Caco-2 (cell line): Measurements from ENCODE around the gene RAPGEF3. TPM values are rescaled to one million over a fixed set of nuclear protein-coding genes. Genes with fewer than 3 reads are reported as not detected.
A peak's percentile ranks its signal among the peaks of the same experiment; 100 is the strongest.

Source experiments
- BruUV-seq: library from RNA; stranded (reverse); fragments of 400-500 nt; replicated peaks from 2 replicates; lab custom pipeline; 2021; lab: Mats Ljungman, UMichigan
- CTCF ChIA-PET: fragments of 300-600 bp; sonication (Branson Sonifier 250); formaldehyde crosslinking; loops from one replicate; lab custom pipeline; 2022; ENCODE audit warnings: antibody characterized with exemption; lab: Charles Lee
- POLR2A ChIA-PET: fragments of 300-600 bp; sonication (Branson Sonifier 250); formaldehyde crosslinking; loops from one replicate; lab custom pipeline; 2022; ENCODE audit warnings: antibody characterized with exemption; lab: Charles Lee
- DNase-seq, 2 experiments: peaks; one replicate each; pipeline versions ENCODE4 v3.0.0 to v3.0.0-alpha.2; 2020 to 2022
- H3K27me3 ChIP-seq: replicated peaks from 2 replicates; pipeline ENCODE4 v1.6.0; 2011; ENCODE audit warnings: low read length; ENCODE audit not compliant: control insufficient read depth, insufficient read depth
- H3K36me3 ChIP-seq: 2 replicates; pipeline ENCODE4 v1.5.1; 2011; ENCODE audit warnings: low read length; ENCODE audit not compliant: control insufficient read depth, insufficient read depth
- H3K4me1 ChIP-seq: fragments of 250-450 bp; sonication (Bioruptor Pico); 2 replicates; pipeline ENCODE4 v1.5.1; 2020; ENCODE audit warnings: mild to moderate bottlenecking
- H3K4me3 ChIP-seq: 2 replicates; pipeline ENCODE4 v1.5.1; 2011; ENCODE audit warnings: low read depth, mild to moderate bottlenecking, control low read depth, low read length
- H3K9me3 ChIP-seq: fragments of 250-450 bp; sonication (Bioruptor Pico); 2 replicates; pipeline ENCODE4 v1.5.1; 2020; ENCODE audit warnings: mild to moderate bottlenecking, moderate library complexity
- H3K27ac Mint-ChIP-seq: one replicate; pipeline ENCODE4 v1.8.0; 2022; ENCODE audit warnings: mixed read lengths; ENCODE audit not compliant: unreplicated experiment
- H3K27me3 Mint-ChIP-seq: one replicate; pipeline ENCODE4 v1.8.0; 2022; ENCODE audit warnings: mixed read lengths; ENCODE audit not compliant: insufficient read depth, unreplicated experiment
- H3K36me3 Mint-ChIP-seq: one replicate; pipeline ENCODE4 v1.8.0; 2022; ENCODE audit warnings: mild to moderate bottlenecking, mixed read lengths; ENCODE audit not compliant: insufficient read depth, unreplicated experiment
- H3K4me1 Mint-ChIP-seq: one replicate; pipeline ENCODE4 v1.8.0; 2022; ENCODE audit warnings: low read depth, mixed read lengths; ENCODE audit not compliant: unreplicated experiment
- H3K4me3 Mint-ChIP-seq: one replicate; pipeline ENCODE4 v1.8.0; 2022; ENCODE audit warnings: mild to moderate bottlenecking, moderate library complexity, mixed read lengths; ENCODE audit not compliant: unreplicated experiment
- H3K9me3 Mint-ChIP-seq: one replicate; pipeline ENCODE4 v1.8.0; 2022; ENCODE audit warnings: mixed read lengths; ENCODE audit not compliant: unreplicated experiment
- CTCF ChIP-seq, 2 experiments: fragments of 200-600 bp in 1 of 2; IDR thresholded peaks; 1 replicate in 1 of 2; 2 replicates in 1 of 2; pipeline versions ENCODE4 v1.5.1 to v1.8.0; 2011 to 2022; ENCODE audit warnings: antibody characterized with exemption in 1 of 2, control low read depth in 1 of 2, inconsistent platforms in 1 of 2, low read depth in 1 of 2, low read length in 1 of 2, mild to moderate bottlenecking in 1 of 2, moderate library complexity in 1 of 2; ENCODE audit not compliant: insufficient read depth in 1 of 2, severe bottlenecking in 1 of 2, unreplicated experiment in 1 of 2
- intact Hi-C: fragments of 100-400 bp; cut with micrococcal nuclease; formaldehyde crosslinking; loops from one replicate; pipeline ENCODE4 v1.10.0; 2022; ENCODE audit not compliant: unreplicated experiment
- total RNA-seq: library from RNA; stranded (reverse); gene quantifications from 2 replicates; pipeline ENCODE4 v1.2.3, GENCODE V29; 2022

RAPGEF3 gene
- total RNA-seq, 1 experiment from 2014 or later = 1.2 TPM

- Mint-ChIP-seq H3K36me3 (no peaks in the 10 kb centered on the region), H3K4me3 (peak overlapping the region; percentile 80), H3K4me1 (peaks cover 14% of the 10 kb centered on the region), H3K9me3 (no peaks in the 10 kb centered on the region), H3K27ac (no peak overlapping the region), H3K27me3 (no peaks in the 10 kb centered on the region)
- intact Hi-C loops = loop anchor here (2.0 kb wide), 1 partner anchor 14 kb away; the partner anchor contains the start of gene SLC48A1
- Histone ChIP-seq H3K36me3 (no peaks in the 10 kb centered on the region), H3K4me3 (peak overlapping the region; percentile 52), H3K27me3 (no peaks in the 10 kb centered on the region), H3K9me3 (no peaks in the 10 kb centered on the region), H3K4me1 (peaks cover 24% of the 10 kb centered on the region)
- ChIA-PET CTCF (interaction anchor here (0.6 to 3.9 kb wide), 11 partner anchors 9 to 107 kb away, joined by 3 to 55 read pairs (median 5); partner anchors contain the start of gene SLC48A1), POLR2A (interaction anchor here (0.8 kb wide), 1 partner anchor 10 kb away, joined by 3 read pairs; no protein-coding TSS in a partner anchor)
- no peak for TF ChIP-seq CTCF (IDR thresholded peaks at IDR 0.05; ENCODE audit: insufficient read depth in 1 of 2, low read depth in 1 of 2, low read length in 1 of 2, severe bottlenecking in 1 of 2, unreplicated experiment in 1 of 2)
- BruUV-seq = no TSS peak
- DNase-seq = no peak
Observed at GRCh38 chr12:47758584-47758833, 171 bp downstream of the RAPGEF3 start.

GRCh38 chr12:47757840-47758583 is 668 bp downstream of the RAPGEF3 start:
- Histone ChIP-seq H3K4me1 (peaks cover 27% of the 10 kb centered on the region), H3K27me3 (no peaks in the 10 kb centered on the region), H3K4me3 (no peak overlapping the region), H3K36me3 (no peaks in the 10 kb centered on the region), H3K9me3 (no peaks in the 10 kb centered on the region)
- Mint-ChIP-seq H3K27ac (no peak overlapping the region), H3K4me1 (peaks cover 19% of the 10 kb centered on the region), H3K36me3 (no peaks in the 10 kb centered on the region), H3K4me3 (peak overlapping the region; percentile 80), H3K27me3 (no peaks in the 10 kb centered on the region), H3K9me3 (no peaks in the 10 kb centered on the region)
- CTCF ChIA-PET = interaction anchor here (0.5 to 3.9 kb wide), 11 partner anchors 10 to 1199 kb away, joined by 3 to 55 read pairs (median 5); partner anchors contain the start of gene TMEM106C
- intact Hi-C loops = loop anchor here (2.0 kb wide), 1 partner anchor 15 kb away; the partner anchor contains the start of gene SLC48A1
- DNase-seq = no peak
- no TSS peak for BruUV-seq
- POLR2A ChIA-PET = interaction anchor here (0.8 to 1.2 kb wide), 2 partner anchors 10 to 14 kb away, joined by 3 read pairs; no protein-coding TSS in a partner anchor
- no peak for TF ChIP-seq CTCF (IDR thresholded peaks at IDR 0.05; ENCODE audit: insufficient read depth in 1 of 2, low read depth in 1 of 2, low read length in 1 of 2, severe bottlenecking in 1 of 2, unreplicated experiment in 1 of 2)

- Mint-ChIP-seq H3K27ac (no peak overlapping the region), H3K4me3 (no peak overlapping the region), H3K4me1 (peaks cover 19% of the 10 kb centered on the region), H3K36me3 (no peaks in the 10 kb centered on the region), H3K9me3 (no peaks in the 10 kb centered on the region), H3K27me3 (no peaks in the 10 kb centered on the region)
- no peak for TF ChIP-seq CTCF (IDR thresholded peaks at IDR 0.05; ENCODE audit: insufficient read depth in 1 of 2, low read depth in 1 of 2, low read length in 1 of 2, severe bottlenecking in 1 of 2, unreplicated experiment in 1 of 2)
- no peak for DNase-seq
- ChIA-PET POLR2A (interaction anchor here (1.2 kb wide), 1 partner anchor 13 kb away, joined by 3 read pairs; no protein-coding TSS in a partner anchor), CTCF (interaction anchor here (0.7 to 3.9 kb wide), 6 partner anchors 10 to 206 kb away, joined by 3 to 55 read pairs (median 6); partner anchors contain the start of gene TMEM106C)
- Histone ChIP-seq H3K4me3 (no peak overlapping the region), H3K4me1 (peaks cover 27% of the 10 kb centered on the region), H3K9me3 (no peaks in the 10 kb centered on the region), H3K27me3 (no peaks in the 10 kb centered on the region), H3K36me3 (no peaks in the 10 kb centered on the region)
- no TSS peak for BruUV-seq
- intact Hi-C loops = no loop called here
Observed at GRCh38 chr12:47757364-47757839, 1.3 kb downstream of the RAPGEF3 start.
